ENCODE measurements around the gene PRKAG3.

The PRKAG3 gene

GRCh38 chr2:218839888-218840287 lies 8.3 kb upstream of the PRKAG3 start:
- DNase-seq (ENCODE audit: low read depth, low spot score) = no peak

GRCh38 chr2:218839430-218839829 lies 7.8 kb upstream of the PRKAG3 start:
- DNase-seq (ENCODE audit: low read depth, low spot score) = no peak

GRCh38 chr2:218837495-218837894 lies 5.9 kb upstream of the PRKAG3 start:
- no peak for DNase-seq (ENCODE audit: low read depth, low spot score)

- no peak for DNase-seq (ENCODE audit: low read depth, low spot score)
Observed at GRCh38 chr2:218834685-218835084, 3.1 kb upstream of the PRKAG3 start.

- DNase-seq (ENCODE audit: low read depth, low spot score) = peak; percentile 49
Observed at GRCh38 chr2:218833023-218833609, 1.5 kb upstream of the PRKAG3 start.

- DNase-seq (ENCODE audit: low read depth, low spot score) = no peak
Observed at GRCh38 chr2:218832520-218832919, 917 bp upstream of the PRKAG3 start.

- no peak for DNase-seq (ENCODE audit: low read depth, low spot score)
Observed at GRCh38 chr2:218832081-218832480, 478 bp upstream of the PRKAG3 start.

- DNase-seq (ENCODE audit: low read depth, low spot score) = no peak
Observed at GRCh38 chr2:218830526-218831306, 887 bp downstream of the PRKAG3 start.

GRCh38 chr2:218829868-218830451 lies 1.6 kb downstream of the PRKAG3 start:
- no peak for DNase-seq (ENCODE audit: low read depth, low spot score)

GRCh38 chr2:218828477-218828778 lies 3.2 kb downstream of the PRKAG3 start:
- DNase-seq (ENCODE audit: low read depth, low spot score) = no peak

GRCh38 chr2:218827701-218828476 lies 3.7 kb downstream of the PRKAG3 start:
- no peak for DNase-seq (ENCODE audit: low read depth, low spot score)

- DNase-seq (ENCODE audit: low read depth, low spot score) = no peak
Observed at GRCh38 chr2:218826791-218827190, 4.8 kb downstream of the PRKAG3 start.

GRCh38 chr2:218824004-218824403 lies 7.6 kb downstream of the PRKAG3 start:
- no peak for DNase-seq (ENCODE audit: low read depth, low spot score)

- no peak for DNase-seq (ENCODE audit: low read depth, low spot score)
Observed at GRCh38 chr2:218823196-218823855, 8.3 kb downstream of the PRKAG3 start.

GRCh38 chr2:218822622-218823021 lies 9.0 kb downstream of the PRKAG3 start:
- DNase-seq (ENCODE audit: low read depth, low spot score) = no peak

GRCh38 chr2:218821605-218822211 lies 9.9 kb downstream of the PRKAG3 start:
- no peak for DNase-seq (ENCODE audit: low read depth, low spot score)

- DNase-seq (ENCODE audit: low read depth, low spot score) = no peak
Observed at GRCh38 chr2:218820746-218821369, 10.7 kb downstream of the PRKAG3 start.

GRCh38 chr2:218819093-218819492 lies 12.5 kb downstream of the PRKAG3 start:
- no peak for DNase-seq (ENCODE audit: low read depth, low spot score)

GRCh38 chr2:218816561-218817011 lies 15.0 kb downstream of the PRKAG3 start:
- DNase-seq (ENCODE audit: low read depth, low spot score) = no peak

GRCh38 chr2:218815649-218816048 lies 16.0 kb downstream of the PRKAG3 start:
- no peak for DNase-seq (ENCODE audit: low read depth, low spot score)

- no peak for DNase-seq (ENCODE audit: low read depth, low spot score)
Observed at GRCh38 chr2:218815244-218815637, 16.4 kb downstream of the PRKAG3 start.

Measured in ELF-1 (cell line).